ENCODE measurements around the gene DSCAM. TPM values are rescaled to one million over a fixed set of nuclear protein-coding genes. Genes with fewer than 3 reads are reported as not detected.

Gene DSCAM
- polyA plus RNA-seq, 1 experiment = 0.10 TPM

GRCh38 chr21:40052276-40052675, 794.7 kb downstream of the DSCAM start:
- ChIA-PET POLR2A (no interaction called here), CTCF (no interaction called here)
- H3K27me3 ChIP-seq (ENCODE audit: control insufficient read depth, insufficient read depth, low read length) = no peaks in the 10 kb centered on the region
- H3K4me3 ChIP-seq (ENCODE audit: low read depth, low read length) = no peak overlapping the region
- no peak for DNase-seq (ENCODE audit: low read depth)
- H3K36me3 ChIP-seq (ENCODE audit: control insufficient read depth, insufficient read depth, low read length) = no peaks in the 10 kb centered on the region
- no peak for TF ChIP-seq CTCF (IDR thresholded peaks at IDR 0.05; ENCODE audit: insufficient read depth, low read depth, low read length)

- DNase-seq (ENCODE audit: low read depth) = no peak
- Histone ChIP-seq H3K4me3 (ENCODE audit: low read depth, low read length) (no peak overlapping the region), H3K36me3 (ENCODE audit: control insufficient read depth, insufficient read depth, low read length) (no peaks in the 10 kb centered on the region), H3K27me3 (ENCODE audit: control insufficient read depth, insufficient read depth, low read length) (no peaks in the 10 kb centered on the region)
- TF ChIP-seq CTCF (IDR thresholded peaks at IDR 0.05; ENCODE audit: insufficient read depth, low read depth, low read length) = no peak
- ChIA-PET POLR2A (no interaction called here), CTCF (no interaction called here)
Measured at GRCh38 chr21:40051801-40052200, 795.2 kb downstream of the DSCAM start.

GRCh38 chr21:40049931-40050290, 797.0 kb downstream of the DSCAM start:
- H3K36me3 ChIP-seq (ENCODE audit: control insufficient read depth, insufficient read depth, low read length) = no peaks in the 10 kb centered on the region
- no peak for DNase-seq (ENCODE audit: low read depth)
- POLR2A ChIA-PET = no interaction called here

GRCh38 chr21:40049031-40049930, 797.7 kb downstream of the DSCAM start:
- Histone ChIP-seq H3K4me3 (ENCODE audit: low read depth, low read length) (no peak overlapping the region), H3K27me3 (ENCODE audit: control insufficient read depth, insufficient read depth, low read length) (no peaks in the 10 kb centered on the region), H3K36me3 (ENCODE audit: control insufficient read depth, insufficient read depth, low read length) (no peaks in the 10 kb centered on the region)
- ChIA-PET POLR2A (no interaction called here), CTCF (no interaction called here)
- DNase-seq (ENCODE audit: low read depth) = no peak
- TF ChIP-seq CTCF (IDR thresholded peaks at IDR 0.05; ENCODE audit: insufficient read depth, low read depth, low read length) = no peak

More at GRCh38 chr21:40049931-40050290, 797.0 kb downstream of the DSCAM start:
- Histone ChIP-seq H3K27me3 (ENCODE audit: control insufficient read depth, insufficient read depth, low read length) (no peaks in the 10 kb centered on the region), H3K4me3 (ENCODE audit: low read depth, low read length) (no peak overlapping the region)
- CTCF ChIA-PET = no interaction called here
- no peak for TF ChIP-seq CTCF (IDR thresholded peaks at IDR 0.05; ENCODE audit: insufficient read depth, low read depth, low read length)

GRCh38 chr21:40047993-40048730, 798.8 kb downstream of the DSCAM start:
- CTCF ChIA-PET = no interaction called here
- no peak for TF ChIP-seq CTCF (IDR thresholded peaks at IDR 0.05; ENCODE audit: insufficient read depth, low read depth, low read length)
- no peak overlapping the region for H3K4me3 ChIP-seq (ENCODE audit: low read depth, low read length)
- no peaks in the 10 kb centered on the region for H3K27me3 ChIP-seq (ENCODE audit: control insufficient read depth, insufficient read depth, low read length)
- H3K36me3 ChIP-seq (ENCODE audit: control insufficient read depth, insufficient read depth, low read length) = no peaks in the 10 kb centered on the region
- POLR2A ChIA-PET = no interaction called here
- DNase-seq (ENCODE audit: low read depth) = no peak
